Measurements from ENCODE around the gene UTP25.

UTP25 gene

GRCh38 chr1:209827384-209828262, at the start of gene UTP25:
Gene UTP25, plus strand, starts transcription at chr1:209827972. Its CDS starts 92 bp downstream, at chr1:209828064.
- H4K20me1 ChIP-seq (ENCODE audit: insufficient read depth, low read length): no peaks in the 10 kb centered on the region
- peak; percentile 80 for TF ChIP-seq CTCF (IDR thresholded peaks at IDR 0.05; ENCODE audit: borderline replicate concordance, extremely low read depth, low read length, poor library complexity, severe bottlenecking)
- no peak for TF ChIP-seq EZH2 (IDR thresholded peaks at IDR 0.05; ENCODE audit: borderline replicate concordance, low read depth, low read length, severe bottlenecking)
- no peaks in the 10 kb centered on the region for H3K27me3 ChIP-seq (ENCODE audit: insufficient read depth, low read length, poor library complexity)
- H3K36me3 ChIP-seq (ENCODE audit: insufficient read depth, low read length): peaks cover 30% of the 10 kb centered on the region
- peak within 1 kb of the TSS; percentile 68 for H3K4me2 ChIP-seq (ENCODE audit: insufficient read depth, low read length)
- peaks cover 35% of the 10 kb centered on the region for H3K4me1 ChIP-seq (ENCODE audit: insufficient read depth, low read length)
- H3K27ac ChIP-seq (ENCODE audit: low read length): peak within 1 kb of the TSS; percentile 95
- no peaks in the 10 kb centered on the region for H3K9me3 ChIP-seq (ENCODE audit: insufficient read depth, low read length, severe bottlenecking)
- peak within 1 kb of the TSS; percentile 67 for H3K9ac ChIP-seq (ENCODE audit: low read depth, low read length)
- DNase-seq: peak; percentile 95
- H2AFZ ChIP-seq (ENCODE audit: low read depth, low read length): peak within 1 kb of the TSS; percentile 86
- peaks cover 36% of the 10 kb centered on the region for H3K79me2 ChIP-seq (ENCODE audit: insufficient read depth, low read length)
- peak; percentile 93 for ATAC-seq (ENCODE audit: insufficient read depth, low read depth)
- H3K4me3 ChIP-seq (ENCODE audit: low read depth in 1 of 2, low read length in 2 of 2): peak within 1 kb of the TSS; percentile 80 to 82

- Histone ChIP-seq H2AFZ (ENCODE audit: low read depth, low read length) (no peak overlapping the region), H4K20me1 (ENCODE audit: insufficient read depth, low read length) (no peaks in the 10 kb centered on the region), H3K9ac (ENCODE audit: low read depth, low read length) (no peak overlapping the region), H3K79me2 (ENCODE audit: insufficient read depth, low read length) (peaks cover 3% of the 10 kb centered on the region; the same call in 1 of the 2 replicates), H3K4me1 (ENCODE audit: insufficient read depth, low read length) (peaks cover 2% of the 10 kb centered on the region), H3K4me3 (ENCODE audit: low read depth in 1 of 2, low read length in 2 of 2) (no peak overlapping the region), H3K4me2 (ENCODE audit: insufficient read depth, low read length) (no peak overlapping the region), H3K36me3 (ENCODE audit: insufficient read depth, low read length) (peaks cover 74% of the 10 kb centered on the region), H3K27me3 (ENCODE audit: insufficient read depth, low read length, poor library complexity) (no peaks in the 10 kb centered on the region), H3K9me3 (ENCODE audit: insufficient read depth, low read length, severe bottlenecking) (no peaks in the 10 kb centered on the region), H3K27ac (ENCODE audit: low read length) (no peak overlapping the region)
- ATAC-seq (ENCODE audit: insufficient read depth, low read depth) (no peak), DNase-seq (no peak)
- TF ChIP-seq CTCF (IDR thresholded peaks at IDR 0.05; ENCODE audit: borderline replicate concordance, extremely low read depth, low read length, poor library complexity, severe bottlenecking) (no peak), EZH2 (IDR thresholded peaks at IDR 0.05; ENCODE audit: borderline replicate concordance, low read depth, low read length, severe bottlenecking) (no peak)
These were observed 49.7 kb upstream of the UTP25 start for GRCh38 chr1:209778102-209778501.

- Histone ChIP-seq H2AFZ (ENCODE audit: low read depth, low read length) (no peak overlapping the region), H3K4me3 (ENCODE audit: low read depth in 1 of 2, low read length in 2 of 2) (no peak overlapping the region), H3K27me3 (ENCODE audit: insufficient read depth, low read length, poor library complexity) (no peaks in the 10 kb centered on the region), H3K79me2 (ENCODE audit: insufficient read depth, low read length) (peaks cover 12% of the 10 kb centered on the region), H3K4me2 (ENCODE audit: insufficient read depth, low read length) (no peak overlapping the region), H3K4me1 (ENCODE audit: insufficient read depth, low read length) (peaks cover 17% of the 10 kb centered on the region), H3K36me3 (ENCODE audit: insufficient read depth, low read length) (peaks cover 60% of the 10 kb centered on the region), H4K20me1 (ENCODE audit: insufficient read depth, low read length) (no peaks in the 10 kb centered on the region), H3K9ac (ENCODE audit: low read depth, low read length) (no peak overlapping the region), H3K9me3 (ENCODE audit: insufficient read depth, low read length, severe bottlenecking) (no peaks in the 10 kb centered on the region), H3K27ac (ENCODE audit: low read length) (no peak overlapping the region)
- no peak for ATAC-seq (ENCODE audit: insufficient read depth, low read depth)
- DNase-seq: no peak
- no peak for TF ChIP-seq EZH2 (IDR thresholded peaks at IDR 0.05; ENCODE audit: borderline replicate concordance, low read depth, low read length, severe bottlenecking)
- TF ChIP-seq CTCF (IDR thresholded peaks at IDR 0.05; ENCODE audit: borderline replicate concordance, extremely low read depth, low read length, poor library complexity, severe bottlenecking): no peak
These were observed 47.5 kb upstream of the UTP25 start for GRCh38 chr1:209780268-209780667.

Measured in DND-41 (cell line).